Inflammatory macrophage treated with lipopolysaccharide for 4 hours (primary cell): ENCODE data around the gene GHRL.

Experiments
- DNase-seq: peaks from one replicate; pipeline ENCODE4 v3.0.0-alpha.2; 2020

GHRL gene

GRCh38 chr3:10294030-10294586 lies 1.4 kb upstream of the GHRL start:
- no peak for DNase-seq

GRCh38 chr3:10291641-10292040 lies 1.1 kb downstream of the GHRL start:
- no peak for DNase-seq

- DNase-seq = no peak
Observed at GRCh38 chr3:10290481-10291176, 2.1 kb downstream of the GHRL start.

- no peak for DNase-seq
Observed at GRCh38 chr3:10289787-10290355, 2.9 kb downstream of the GHRL start.

GRCh38 chr3:10289077-10289476 lies 3.7 kb downstream of the GHRL start:
- no peak for DNase-seq

- DNase-seq = no peak
Observed at GRCh38 chr3:10288575-10288960, 4.2 kb downstream of the GHRL start.

GRCh38 chr3:10287936-10288574 lies 4.7 kb downstream of the GHRL start:
- no peak for DNase-seq

GRCh38 chr3:10286596-10287295 lies 6.0 kb downstream of the GHRL start:
- DNase-seq = no peak

GRCh38 chr3:10286133-10286524 lies 6.6 kb downstream of the GHRL start:
- DNase-seq = no peak

- no peak for DNase-seq
Observed at GRCh38 chr3:10285272-10286132, 7.2 kb downstream of the GHRL start.

- no peak for DNase-seq
Observed at GRCh38 chr3:10284496-10284895, 8.3 kb downstream of the GHRL start.

GRCh38 chr3:10283638-10284037 lies 9.1 kb downstream of the GHRL start:
- DNase-seq = no peak

GRCh38 chr3:10281951-10282350 lies 10.8 kb downstream of the GHRL start:
- peak; percentile 16 for DNase-seq

GRCh38 chr3:10280571-10280970 lies 12.2 kb downstream of the GHRL start:
- no peak for DNase-seq

GRCh38 chr3:10280177-10280529 lies 12.6 kb downstream of the GHRL start:
- DNase-seq = no peak

- DNase-seq = no peak
Observed at GRCh38 chr3:10279384-10280176, 13.2 kb downstream of the GHRL start.

GRCh38 chr3:10278501-10278900 lies 14.2 kb downstream of the GHRL start:
- DNase-seq = no peak

GRCh38 chr3:10277115-10277625 lies 15.6 kb downstream of the GHRL start:
- DNase-seq = no peak

GRCh38 chr3:10274601-10275000 lies 18.1 kb downstream of the GHRL start:
- DNase-seq = no peak

GRCh38 chr3:10273702-10274305 lies 18.9 kb downstream of the GHRL start:
- peak; percentile 7 for DNase-seq

GRCh38 chr3:10272977-10273376 lies 19.8 kb downstream of the GHRL start:
- no peak for DNase-seq
